ENCODE results near the gene CRIP2.

DNA sequence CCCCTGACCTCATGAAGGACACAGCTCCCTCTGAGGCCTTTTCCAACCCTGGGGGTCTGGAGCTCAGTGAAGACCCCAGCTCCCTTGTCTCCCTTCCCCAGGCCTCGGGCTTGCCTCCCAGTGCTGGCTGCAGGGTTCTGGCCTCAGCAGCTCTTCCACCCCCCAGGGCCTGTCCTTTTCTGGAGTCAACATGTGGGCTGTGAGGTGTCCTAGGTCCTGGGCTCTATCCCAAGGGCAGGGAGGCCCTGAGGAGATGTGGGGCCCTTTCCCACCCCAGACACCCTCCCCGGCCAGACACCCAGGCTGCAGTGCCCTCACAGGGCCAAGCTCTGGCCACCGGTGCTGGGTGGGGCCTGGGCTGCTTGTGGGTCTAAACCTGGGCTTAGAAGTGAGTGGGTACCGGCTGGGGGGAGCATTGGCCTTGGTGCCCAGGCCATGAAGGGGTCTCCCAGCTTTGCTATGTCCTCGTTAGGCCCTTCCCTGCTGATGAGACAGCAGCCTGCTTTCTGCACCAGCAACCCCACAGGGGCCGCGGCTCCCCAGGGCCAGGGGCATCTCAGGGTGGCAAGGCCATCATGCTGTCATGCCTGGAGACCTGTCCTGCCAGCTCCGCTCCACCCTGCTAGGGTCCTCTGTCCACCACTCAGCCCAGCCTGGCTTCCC is 2.7 kb upstream of the CRIP2 start:
- TF ChIP-seq, protein P1, sequence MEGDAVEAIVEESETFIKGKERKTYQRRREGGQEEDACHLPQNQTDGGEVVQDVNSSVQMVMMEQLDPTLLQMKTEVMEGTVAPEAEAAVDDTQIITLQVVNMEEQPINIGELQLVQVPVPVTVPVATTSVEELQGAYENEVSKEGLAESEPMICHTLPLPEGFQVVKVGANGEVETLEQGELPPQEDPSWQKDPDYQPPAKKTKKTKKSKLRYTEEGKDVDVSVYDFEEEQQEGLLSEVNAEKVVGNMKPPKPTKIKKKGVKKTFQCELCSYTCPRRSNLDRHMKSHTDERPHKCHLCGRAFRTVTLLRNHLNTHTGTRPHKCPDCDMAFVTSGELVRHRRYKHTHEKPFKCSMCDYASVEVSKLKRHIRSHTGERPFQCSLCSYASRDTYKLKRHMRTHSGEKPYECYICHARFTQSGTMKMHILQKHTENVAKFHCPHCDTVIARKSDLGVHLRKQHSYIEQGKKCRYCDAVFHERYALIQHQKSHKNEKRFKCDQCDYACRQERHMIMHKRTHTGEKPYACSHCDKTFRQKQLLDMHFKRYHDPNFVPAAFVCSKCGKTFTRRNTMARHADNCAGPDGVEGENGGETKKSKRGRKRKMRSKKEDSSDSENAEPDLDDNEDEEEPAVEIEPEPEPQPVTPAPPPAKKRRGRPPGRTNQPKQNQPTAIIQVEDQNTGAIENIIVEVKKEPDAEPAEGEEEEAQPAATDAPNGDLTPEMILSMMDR (IDR thresholded peaks at IDR 0.05), result no peak
- TF ChIP-seq POLR2A (IDR thresholded peaks at IDR 0.05), result no peak
